NCI-H510A (cell line): ENCODE data around the gene FAM193B.

Experiments used
- DNase-seq: peaks from one replicate; lab custom pipeline; 2025; lab: John Stamatoyannopoulos, UW

The FAM193B gene

DNA sequence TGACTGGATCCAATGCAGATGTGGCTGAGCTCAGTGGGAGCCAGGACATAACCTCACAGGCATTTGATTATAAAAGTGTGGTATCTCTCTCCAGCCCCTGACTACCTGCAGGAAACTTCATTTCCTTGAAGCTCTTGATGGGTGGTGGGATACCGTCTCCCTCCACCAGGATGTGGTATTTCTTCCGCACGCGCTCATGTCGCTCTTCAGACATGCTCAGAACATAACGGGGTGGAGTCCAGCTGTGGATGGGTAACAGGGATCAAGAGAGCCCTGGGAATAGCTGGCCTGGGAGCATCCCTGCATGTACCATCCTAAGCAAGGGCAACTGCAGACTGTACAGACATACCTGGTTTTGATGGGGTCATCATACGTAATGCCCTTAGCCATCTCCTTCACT is 38.8 kb downstream of the FAM193B start:
- DNase-seq = no peak

DNA sequence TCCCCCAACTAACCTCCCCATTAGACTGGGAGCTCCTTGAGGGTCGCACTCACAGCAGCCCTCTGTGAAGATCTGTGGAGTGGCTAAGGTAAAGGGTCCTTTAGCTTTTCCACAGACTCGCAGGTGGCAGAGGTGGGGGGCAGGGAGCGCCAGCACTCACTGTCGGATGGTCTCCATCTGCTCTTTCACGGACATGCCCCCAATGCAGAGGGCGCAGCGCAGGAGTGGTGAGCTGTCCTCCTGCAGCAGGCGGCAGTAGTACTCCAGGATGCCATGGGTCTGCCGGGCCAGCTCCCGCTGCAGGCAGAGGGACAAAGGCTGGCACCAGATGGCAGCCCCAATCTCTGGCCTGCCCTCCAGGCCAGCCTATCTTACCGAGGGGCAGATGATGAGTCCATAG is 39.8 kb downstream of the FAM193B start:
- DNase-seq = no peak

DNA sequence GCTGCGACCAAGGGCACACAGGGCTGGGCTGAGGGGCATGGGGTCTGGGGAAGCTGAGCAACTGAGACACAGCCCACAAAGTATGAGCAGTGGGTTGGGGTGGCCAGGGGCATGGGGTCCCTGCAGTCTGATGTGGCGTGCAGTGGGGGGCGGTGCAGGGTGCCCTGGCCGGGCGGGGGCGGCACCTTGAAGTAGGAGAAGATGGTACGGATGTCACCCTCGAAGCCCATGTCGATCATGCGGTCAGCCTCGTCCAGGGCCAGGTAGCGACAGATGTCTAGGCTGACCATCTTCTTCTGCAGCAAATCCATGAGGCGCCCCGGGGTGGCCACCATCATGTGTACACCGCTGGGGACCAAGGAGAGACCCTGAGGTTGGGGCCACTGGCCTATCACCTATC is 40.9 kb downstream of the FAM193B start:
- DNase-seq = no peak

DNA sequence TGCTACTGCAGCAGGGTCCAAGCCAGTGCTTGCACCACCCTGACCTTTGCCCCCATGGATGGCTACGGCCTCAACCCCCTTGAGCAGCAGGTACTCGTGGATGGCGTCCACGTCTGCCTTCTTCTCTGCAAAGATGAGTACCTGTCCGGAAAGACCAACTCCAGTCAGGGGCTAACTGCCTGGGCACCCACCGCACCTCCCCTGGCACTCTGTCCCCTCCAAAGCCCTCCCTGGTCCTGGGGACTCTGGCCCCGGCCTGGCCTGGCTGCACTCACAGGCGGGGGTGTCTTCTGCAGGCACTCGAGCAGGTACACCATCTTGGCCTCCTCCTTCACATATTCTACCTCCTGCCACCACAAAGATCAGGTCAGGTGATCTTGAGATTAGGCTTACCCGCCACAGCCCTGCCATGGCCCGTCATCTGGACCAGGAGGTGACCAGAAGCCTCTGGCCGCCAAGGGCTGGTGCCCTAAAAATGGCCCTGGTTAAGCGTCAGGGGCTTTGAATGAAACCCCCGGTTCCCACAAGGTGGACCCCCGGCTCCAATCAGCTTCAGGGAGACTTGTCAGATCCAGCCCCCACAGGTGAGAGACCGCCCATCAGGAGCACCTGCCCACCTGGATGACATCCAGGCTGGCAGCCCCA is 41.5 kb downstream of the FAM193B start:
- DNase-seq = no peak

DNA sequence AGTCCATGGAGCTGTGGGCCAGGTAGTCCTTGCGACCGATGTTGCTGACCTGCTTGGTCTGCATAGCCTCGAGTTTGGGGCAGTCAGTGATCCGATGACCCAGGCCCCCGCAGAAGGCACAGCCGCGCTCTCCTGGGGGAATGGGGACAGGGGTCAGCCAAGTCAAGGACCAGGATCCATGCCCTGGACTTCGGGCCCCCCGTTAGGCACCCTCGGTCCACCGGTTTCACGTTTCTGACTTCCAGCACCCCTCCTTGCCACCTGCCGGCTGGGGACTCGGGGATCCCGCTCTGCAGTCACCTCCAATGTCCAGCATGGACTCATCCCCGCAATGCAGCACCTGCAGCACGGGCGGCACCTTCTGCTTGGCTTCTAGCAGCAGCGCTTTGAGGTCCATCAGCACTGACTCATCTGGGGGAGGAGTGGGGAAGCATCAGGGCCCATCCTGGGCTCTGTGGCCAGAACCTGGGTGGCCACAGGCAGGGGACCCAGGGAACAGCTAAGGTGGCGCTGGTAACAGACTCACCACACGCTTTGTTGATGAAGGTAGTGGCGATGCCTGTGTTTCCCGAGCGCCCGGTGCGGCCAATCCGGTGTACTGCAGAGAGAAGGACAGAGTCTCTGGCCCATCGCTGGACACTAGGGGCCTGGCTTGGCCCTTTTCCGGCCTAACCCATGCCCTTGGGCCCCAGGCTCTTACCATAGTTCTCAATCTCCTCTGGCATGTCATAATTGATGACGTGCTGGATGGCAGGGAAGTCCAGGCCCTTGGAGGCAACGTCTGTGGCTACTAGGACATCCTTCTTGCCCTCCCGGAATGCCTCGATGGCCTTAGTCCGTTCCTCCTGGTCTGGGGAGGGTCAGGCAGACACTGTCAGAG is 42.3 kb downstream of the FAM193B start:
- no peak for DNase-seq

DNA sequence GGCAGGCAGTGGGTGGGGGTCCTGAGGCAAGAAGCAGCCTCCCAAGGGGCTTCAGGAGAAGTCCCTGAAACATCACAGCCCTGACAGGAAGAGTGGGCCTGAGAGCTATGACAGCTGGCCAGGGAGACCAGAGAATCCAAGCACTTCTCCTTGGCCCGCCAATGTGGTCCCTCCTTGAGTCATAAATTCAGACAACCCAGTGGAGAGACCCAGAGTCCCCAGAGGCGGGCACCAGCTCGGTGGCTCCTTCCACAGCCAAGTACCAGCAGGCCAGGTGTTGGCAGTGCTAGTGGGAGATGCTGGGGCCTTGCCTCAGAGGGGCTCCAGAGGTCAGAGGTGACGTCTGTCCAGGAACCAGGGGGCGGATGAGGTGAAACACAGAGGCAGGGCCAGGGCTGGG is 43.2 kb downstream of the FAM193B start:
- DNase-seq = no peak

DNA sequence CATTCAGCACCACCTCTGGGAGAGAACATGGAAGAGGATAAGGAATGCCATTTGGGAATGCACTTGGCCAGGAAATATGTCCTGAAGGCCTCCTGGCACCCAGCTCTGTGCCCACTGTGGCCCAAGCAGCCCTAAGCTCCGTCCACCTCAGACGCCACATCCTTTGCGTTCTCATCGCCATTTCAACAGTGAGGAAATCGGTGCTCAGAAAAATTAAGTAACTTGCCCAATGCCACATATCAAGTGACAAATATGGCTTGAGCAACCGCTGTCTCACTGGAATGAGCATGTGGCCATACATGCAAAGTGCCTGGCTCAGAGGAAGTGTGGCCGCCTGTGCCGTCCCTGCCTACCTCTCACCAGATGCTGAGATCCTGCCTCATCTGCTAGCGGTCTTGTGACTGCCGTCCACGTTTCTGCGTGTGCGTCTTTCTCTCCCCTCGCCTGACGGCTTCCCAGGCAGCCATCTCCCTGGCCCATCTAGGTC is 43.8 kb downstream of the FAM193B start:
- no peak for DNase-seq

DNA sequence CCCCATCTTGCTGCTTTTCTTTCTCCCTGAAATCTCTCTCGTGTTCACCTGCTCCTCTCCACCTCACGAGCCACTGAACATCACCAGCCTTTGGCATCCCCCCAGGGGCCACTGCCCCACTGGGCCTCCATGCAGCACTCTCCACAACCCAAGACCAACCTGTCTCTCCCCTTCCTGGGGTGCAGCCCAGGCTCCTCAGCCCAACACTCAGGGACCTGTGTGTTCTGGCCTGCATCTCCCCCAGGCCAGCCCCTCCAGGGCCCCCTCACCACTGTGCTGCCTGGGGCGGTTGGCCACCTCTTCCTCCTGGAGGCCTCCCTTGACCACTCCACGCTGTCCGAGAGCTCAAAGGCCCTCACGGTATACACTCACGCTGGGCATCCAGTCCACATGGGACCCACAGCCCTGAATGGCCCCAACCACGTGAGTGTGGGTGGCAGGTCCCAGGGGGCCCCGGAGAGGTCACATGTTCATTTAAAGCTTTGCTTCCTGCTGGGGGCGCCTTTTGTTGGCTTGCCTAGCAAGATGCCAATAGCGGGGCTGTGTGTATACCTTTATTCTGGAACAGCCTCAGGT is 44.3 kb downstream of the FAM193B start:
- DNase-seq = no peak

DNA sequence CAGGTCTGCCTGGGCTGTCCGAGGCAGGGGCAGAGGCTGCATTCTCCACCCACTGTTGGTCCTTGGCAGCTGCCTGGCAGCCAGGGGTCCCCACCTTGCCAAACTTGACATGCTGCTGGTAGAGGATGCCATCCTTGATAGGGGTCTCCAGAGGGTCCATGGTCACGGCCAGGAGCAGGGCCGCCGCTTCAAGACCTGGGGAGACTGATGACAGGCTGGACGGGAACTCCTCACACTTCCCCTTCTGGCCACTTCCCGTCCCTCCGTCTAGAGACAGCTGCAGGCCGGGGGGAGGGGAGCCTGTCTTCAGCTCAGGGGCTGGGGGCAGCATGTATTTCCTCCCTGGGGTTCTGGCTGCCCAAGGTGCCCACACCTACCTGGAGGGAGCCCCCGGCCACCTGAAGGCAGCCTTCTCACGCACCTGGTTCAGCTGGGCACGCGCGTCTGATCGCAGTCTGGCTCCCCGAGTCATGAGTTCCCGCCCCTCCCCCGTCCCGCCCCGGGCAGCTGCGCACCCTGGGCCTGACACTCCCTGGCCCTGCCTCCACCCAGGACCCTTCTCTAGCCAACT is 44.9 kb downstream of the FAM193B start, which contains the start of gene DOK3:
Gene DOK3 (minus strand): TSS at position 446 of the 571 bp plus-strand sequence. CDS start 286 bp downstream, at position 160.
- no peak for DNase-seq

DNA sequence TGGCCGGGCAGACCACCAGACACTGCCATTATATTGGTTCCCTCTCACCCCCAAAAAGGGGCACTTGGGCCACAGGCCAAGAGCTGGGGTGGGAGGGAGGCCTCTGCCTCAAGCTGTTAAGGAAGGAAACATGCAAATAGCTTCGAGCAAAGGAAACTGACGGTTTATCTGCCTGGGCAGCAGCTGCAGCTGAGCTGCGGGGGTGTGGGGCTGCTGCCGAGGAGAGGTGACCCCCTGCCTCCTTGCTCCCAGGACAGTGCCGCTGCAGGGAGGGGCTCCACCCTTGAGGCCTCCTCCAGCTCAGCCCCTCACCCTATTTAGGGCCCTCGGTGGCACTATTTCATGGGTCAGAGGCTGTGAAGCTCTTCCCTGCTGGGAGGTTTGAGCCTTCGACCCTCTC is 45.5 kb downstream of the FAM193B start:
- no peak for DNase-seq

DNA sequence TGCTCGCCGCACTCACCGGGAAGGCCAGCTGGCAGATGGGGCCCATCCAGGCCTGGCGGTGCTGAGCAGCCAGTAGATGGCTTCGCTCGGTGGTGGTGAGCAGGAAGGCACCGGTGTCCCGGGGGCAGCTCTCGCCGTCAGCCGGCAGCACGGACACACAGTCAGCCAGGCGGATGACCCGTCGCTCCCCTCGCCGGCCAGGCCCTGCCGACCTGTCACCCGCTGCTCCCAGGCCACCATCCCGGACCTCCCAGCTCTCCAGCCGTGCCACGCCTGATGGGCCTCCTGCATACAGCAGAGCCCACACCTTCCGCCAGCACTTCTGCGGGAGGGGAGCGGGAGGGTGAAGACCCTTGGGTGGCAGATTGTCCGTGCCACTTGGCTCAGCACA is 46.1 kb downstream of the FAM193B start:
- DNase-seq = no peak

DNA sequence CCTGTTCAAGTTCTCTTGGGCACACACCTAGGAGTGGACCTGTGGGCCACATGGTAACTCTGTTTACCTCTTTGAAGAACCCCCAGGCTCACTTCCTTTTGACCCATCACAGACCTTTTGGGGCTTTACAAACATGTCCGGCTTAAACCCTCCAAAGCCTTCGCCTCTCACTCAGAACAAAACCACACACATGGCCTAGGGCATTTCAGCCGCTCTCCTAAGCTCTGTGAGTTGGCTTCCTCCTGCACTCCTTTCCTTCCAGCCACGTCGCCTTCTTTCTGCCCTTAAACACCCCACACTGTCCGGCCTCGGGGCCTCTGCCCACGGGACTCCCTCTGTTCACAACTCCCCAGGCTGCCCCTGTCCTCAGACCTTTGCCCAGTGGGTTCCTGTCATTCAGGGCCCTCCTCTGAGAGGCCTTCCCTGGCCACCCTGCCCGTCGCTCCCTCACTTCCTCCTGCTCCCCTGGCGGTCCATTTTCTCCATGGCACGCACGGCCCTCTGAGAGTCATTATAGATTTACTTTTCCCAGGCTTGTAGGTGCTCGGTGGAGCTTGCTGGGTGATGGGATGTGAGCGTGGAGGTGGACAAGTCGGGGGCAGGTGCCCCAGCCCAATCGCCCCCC is 46.7 kb downstream of the FAM193B start:
- no peak for DNase-seq

DNA sequence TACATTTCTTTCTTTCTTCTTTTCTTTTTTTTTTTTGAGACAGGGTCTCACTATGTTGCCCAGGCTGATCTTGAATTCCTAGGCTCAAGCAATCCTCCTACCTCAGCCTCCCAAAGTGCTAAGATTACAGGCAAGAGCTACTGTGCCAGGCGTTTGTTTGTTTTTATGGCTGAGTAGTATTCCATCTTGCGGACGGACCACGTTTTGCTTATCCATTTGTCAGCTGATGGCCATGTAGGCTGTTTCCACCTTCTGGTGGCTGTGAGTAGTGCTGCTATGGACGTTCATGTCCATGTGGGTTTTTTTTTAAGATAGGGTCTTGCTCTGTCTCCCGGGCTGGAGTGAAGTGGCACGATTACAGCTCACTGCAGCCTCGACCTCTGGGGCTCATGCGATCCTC is 47.2 kb downstream of the FAM193B start:
- no peak for DNase-seq

DNA sequence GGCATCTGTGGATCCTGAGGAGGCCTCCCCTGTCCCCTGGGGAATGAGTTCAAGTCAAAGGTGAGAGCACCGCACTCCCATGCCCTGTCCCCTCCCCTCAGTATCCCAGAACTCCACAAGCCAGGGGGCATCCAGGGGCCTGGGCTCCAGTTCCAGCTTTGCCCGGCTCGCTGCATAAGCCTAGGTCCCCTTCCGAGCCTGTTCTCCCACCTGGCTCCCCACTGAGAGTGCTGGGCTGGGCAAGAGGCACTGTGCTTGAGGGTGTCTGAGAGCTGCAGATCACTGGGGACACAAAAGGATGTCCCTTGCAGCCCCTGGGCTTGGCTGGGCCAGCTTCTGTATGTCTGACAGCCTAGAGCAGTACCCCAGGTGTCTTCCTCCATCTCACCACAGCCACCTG is 49.3 kb downstream of the FAM193B start:
- DNase-seq = no peak

DNA sequence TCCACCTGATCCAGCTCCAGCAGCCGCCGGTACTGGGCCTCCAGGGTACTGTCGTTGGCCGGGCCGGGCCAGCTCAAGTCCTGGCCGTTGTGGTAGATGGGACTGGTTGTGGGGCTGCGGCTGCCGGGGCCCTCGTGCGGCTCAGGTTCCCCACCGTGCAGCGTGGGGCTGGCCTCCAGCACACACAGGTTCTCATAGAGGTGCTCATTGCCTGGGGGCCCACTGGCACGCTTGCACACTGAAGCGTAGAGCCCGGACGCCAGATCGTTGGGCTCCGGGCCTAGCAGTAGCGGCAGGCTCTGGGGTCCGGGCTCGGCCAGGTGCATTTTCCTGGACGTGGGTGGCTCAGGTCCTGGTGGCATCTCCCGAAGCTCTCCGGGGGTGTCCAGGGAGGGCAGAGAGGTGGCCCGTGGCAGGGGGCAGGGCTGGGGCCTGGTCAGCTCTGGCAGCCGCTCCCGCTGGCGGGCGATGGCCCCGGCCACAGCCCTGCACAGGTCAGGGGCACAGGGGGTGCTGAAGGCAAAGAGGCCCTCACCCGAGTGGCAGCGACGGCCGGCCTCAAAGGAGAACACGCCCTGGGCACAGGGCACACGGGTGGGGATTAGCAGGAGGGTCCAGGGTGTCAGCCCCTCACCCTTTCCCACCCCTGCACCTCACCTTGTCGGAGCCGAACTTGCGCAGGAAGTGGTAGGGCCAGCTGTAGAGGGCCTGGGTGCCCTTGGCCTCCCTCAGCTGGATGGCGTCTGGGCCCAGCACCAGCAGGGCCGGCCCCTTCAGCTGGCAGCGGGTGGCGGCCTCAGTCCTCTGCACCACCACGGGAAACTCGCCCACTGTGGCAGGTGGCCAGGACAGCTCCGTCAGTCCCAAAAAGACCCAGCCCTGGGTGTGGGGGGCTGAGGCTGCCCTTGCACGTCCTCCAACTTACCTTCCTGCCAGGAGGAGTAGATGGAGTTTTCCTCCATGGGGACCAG is 50.0 kb downstream of the FAM193B start:
- no peak for DNase-seq

DNA sequence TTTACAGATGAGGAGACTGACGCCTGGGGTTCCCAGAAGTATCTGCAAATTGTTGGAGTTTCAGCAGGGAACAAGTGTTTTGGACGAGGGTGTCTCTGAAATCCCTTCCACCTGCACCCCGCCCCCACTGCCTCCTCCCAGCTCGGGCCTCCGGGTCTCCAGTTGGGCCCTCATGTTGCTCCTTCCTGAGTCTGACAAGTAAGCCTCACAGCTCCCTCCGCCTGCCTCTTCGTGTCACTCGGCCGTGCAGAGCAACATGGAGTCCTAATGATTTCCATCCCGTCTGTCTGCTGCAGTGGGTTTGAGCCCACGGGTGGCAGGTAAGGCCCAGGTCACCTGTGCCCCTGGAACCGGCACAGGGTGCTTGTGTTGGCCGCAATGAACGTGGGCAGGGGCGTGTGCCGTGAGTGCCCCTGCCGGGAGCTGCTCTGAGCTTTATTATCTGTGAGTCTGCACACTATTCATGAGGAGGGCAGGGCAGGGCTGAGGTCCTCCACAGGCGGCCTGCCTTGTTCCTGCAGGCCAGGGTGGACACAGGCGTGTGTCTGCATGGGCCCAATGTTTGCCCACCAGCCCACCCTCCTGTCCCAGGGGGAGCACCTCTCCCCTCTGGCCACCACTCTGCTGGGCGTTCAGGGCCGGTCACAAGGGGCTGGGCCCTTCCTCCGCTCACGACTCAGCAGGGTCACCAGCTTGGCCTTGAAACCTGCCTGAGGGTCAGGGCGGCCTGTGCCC is 50.8 kb downstream of the FAM193B start:
- DNase-seq = no peak

DNA sequence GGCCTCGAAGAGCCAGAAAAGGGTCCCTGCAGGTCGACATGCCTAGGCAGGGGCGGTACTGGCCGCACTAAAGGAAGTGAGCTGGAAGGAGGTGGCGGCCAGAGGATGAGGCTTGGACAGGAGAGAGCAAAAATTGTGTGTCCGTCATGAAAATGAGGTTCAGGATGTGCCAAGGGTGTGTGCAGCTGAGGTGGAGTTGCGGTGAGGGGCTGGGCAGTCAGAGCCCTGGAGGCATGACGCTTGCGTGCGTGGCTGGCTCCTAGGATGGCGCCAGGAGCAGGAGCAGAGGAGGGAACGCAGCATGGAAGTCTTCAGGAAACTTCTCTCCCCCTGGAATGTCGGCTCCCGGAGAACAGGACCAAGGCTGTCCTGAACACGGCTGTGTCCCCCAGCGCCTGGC is 51.5 kb downstream of the FAM193B start:
- no peak for DNase-seq

DNA sequence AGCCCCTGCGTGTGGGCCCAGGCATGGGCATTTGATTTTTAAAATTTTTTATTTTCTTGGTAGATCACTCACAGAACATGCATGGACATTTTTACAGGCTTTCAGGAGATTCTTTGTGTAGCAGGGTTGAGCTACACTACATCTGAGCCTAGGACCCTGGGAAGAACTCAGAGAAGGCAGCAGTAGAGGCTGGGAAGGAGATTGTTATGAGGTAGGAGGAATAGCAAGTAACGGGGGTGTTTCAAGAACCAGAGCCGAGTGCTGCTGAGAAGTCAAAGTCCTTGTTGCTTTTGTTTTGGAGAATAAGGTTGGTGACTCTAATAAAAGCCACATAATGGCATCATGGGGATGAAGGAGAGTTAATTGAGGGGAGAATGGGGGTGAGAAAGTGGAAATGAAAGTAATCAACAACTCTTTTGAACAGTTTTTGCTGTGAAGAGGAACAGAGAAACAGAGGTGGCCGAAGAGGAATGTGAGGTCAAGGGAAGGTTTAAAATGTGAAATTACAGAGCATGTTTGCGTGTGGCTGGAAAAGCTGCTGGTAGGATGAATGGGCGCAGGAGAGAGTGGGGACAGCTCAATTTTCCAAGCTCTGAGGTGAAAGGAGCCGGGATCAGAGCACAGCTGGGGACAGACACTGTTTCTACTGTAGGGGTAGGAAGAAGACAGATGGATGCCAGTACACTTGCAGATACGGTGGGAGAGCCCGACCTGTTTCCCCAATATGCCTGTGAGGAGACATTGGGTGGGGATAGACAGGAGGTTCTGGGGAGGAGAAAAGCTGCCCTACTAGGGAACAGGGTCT is 52.3 kb downstream of the FAM193B start:
- no peak for DNase-seq
